GM12873 (cell line): ENCODE measurements around the gene SLC6A5.

Source experiments
- CTCF ChIP-seq: IDR thresholded peaks from 2 replicates; pipeline ENCODE4 v1.5.1; 2012; ENCODE audit warnings: low read depth, mild to moderate bottlenecking, moderate library complexity, low read length, control low read depth; ENCODE audit not compliant: insufficient read depth; ENCODE audit errors: missing control alignments

The SLC6A5 gene

GRCh38 chr11:20618083-20618482 is 18.7 kb downstream of the SLC6A5 start:
- no peak for TF ChIP-seq CTCF

DNA sequence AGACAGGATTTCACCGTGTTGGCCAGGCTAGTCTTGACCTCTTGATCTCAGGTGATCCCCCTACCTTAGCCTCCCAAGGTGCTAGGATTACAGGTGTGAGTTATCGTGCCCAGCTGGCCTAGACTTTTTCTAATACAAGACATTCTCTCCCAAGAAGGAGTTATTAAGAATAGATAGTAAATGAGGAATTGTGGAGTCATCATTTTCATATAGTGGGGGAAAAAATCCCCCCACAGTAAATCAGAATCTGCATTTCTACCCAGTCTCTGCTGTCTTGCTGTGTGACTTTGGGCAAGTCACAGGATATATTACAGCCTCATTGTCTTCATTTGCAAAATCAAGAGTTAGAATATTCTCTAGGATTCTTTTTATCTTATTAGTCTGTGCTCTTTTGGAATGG is 21.6 kb downstream of the SLC6A5 start:
- no peak for TF ChIP-seq CTCF

- no peak for TF ChIP-seq CTCF
These were observed 22.3 kb downstream of the SLC6A5 start for GRCh38 chr11:20621679-20622078.

- TF ChIP-seq CTCF: no peak
These were observed 23.8 kb downstream of the SLC6A5 start for GRCh38 chr11:20623252-20623651.

- TF ChIP-seq CTCF: no peak
These were observed 26.9 kb downstream of the SLC6A5 start for GRCh38 chr11:20626279-20626678.

GRCh38 chr11:20627026-20627425 is 27.6 kb downstream of the SLC6A5 start:
- TF ChIP-seq CTCF: no peak

DNA sequence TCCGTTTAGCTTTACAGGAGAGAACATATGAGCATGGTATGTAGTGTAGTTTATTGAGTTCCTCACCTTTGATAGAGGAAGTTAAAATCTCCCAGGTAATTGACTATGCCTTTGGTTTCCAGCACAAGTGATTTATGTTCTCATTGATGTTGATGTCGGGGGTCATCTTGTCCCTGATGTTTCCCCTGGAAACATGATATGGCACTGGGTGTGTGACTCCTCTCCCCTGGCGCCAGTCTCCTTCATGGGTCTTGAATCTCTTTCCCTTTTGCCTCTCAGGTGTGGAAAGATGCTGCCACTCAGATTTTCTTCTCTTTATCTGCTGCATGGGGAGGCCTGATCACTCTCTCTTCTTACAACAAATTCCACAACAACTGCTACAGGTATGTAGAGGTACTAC is 28.3 kb downstream of the SLC6A5 start:
- TF ChIP-seq CTCF: no peak
